Natural killer cell (primary cell): ENCODE results near the gene RAB27B. TPM values are rescaled to one million over a fixed set of nuclear protein-coding genes. Genes with fewer than 3 reads are reported as not detected.

Source experiments
- ATAC-seq, 3 donors: fragments of 150-1000 bp in 2 of 3; fragments of 200-7000 bp in 1 of 3; cut with Tn5 transposase; 1 replicate in 1 of 3; 2 replicates in 2 of 3; pipeline ENCODE4 v1.10.0; 2021; ENCODE audit warnings: mild to moderate bottlenecking in 2 of 3, moderate library complexity in 2 of 3
- DNase-seq, 2 donors: peaks; one replicate each; pipeline versions ENCODE4 v3.0.0 to v3.0.0-alpha.2; 2013 to 2021; ENCODE audit warnings: mixed read lengths in 1 of 2
- H3K27ac ChIP-seq: one replicate; pipeline ENCODE4 v1.5.1; 2013; ENCODE audit warnings: mild to moderate bottlenecking, low read length
- H3K27me3 ChIP-seq: one replicate; pipeline ENCODE4 v1.6.1; 2013; ENCODE audit warnings: low read length; ENCODE audit not compliant: control insufficient read depth, insufficient read depth
- H3K36me3 ChIP-seq: one replicate; pipeline ENCODE4 v1.6.1; 2013; ENCODE audit warnings: low read length; ENCODE audit not compliant: control insufficient read depth, insufficient read depth
- H3K4me1 ChIP-seq: one replicate; pipeline ENCODE4 v1.6.1; 2013; ENCODE audit warnings: low read length; ENCODE audit not compliant: control insufficient read depth, insufficient read depth
- H3K4me3 ChIP-seq: one replicate; pipeline ENCODE4 v1.5.1; 2013; ENCODE audit warnings: low read length
- H3K9me3 ChIP-seq: one replicate; pipeline ENCODE4 v1.6.1; 2013; ENCODE audit warnings: low read length; ENCODE audit not compliant: control insufficient read depth, insufficient read depth
- H3K27ac Mint-ChIP-seq, 2 donors: one replicate each; pipeline ENCODE4 v1.8.0; 2022; ENCODE audit warnings: mild to moderate bottlenecking in 2 of 2, mixed read lengths in 2 of 2, moderate library complexity in 1 of 2
- H3K27me3 Mint-ChIP-seq, 2 donors: one replicate each; pipeline ENCODE4 v1.8.0; 2022; ENCODE audit warnings: low read depth in 2 of 2, mixed read lengths in 2 of 2
- H3K36me3 Mint-ChIP-seq: one replicate; pipeline ENCODE4 v1.8.0; 2022; ENCODE audit warnings: mixed read lengths
- H3K4me1 Mint-ChIP-seq, 2 donors: one replicate each; pipeline ENCODE4 v1.8.0; 2022; ENCODE audit warnings: mixed read lengths in 2 of 2
- H3K4me3 Mint-ChIP-seq: one replicate; pipeline ENCODE4 v1.8.0; 2022; ENCODE audit warnings: mild to moderate bottlenecking, moderate library complexity, mixed read lengths
- H3K9me3 Mint-ChIP-seq, 2 donors: one replicate each; pipeline ENCODE4 v1.8.0; 2022; ENCODE audit warnings: mixed read lengths in 2 of 2
- CTCF ChIP-seq: fragments of 200-600 bp; IDR thresholded peaks from one replicate; pipeline ENCODE4 v1.8.0; 2022; ENCODE audit warnings: antibody characterized with exemption
- WGBS: methylation state at CpG from one replicate; pipeline ENCODE4 v1.1.7; 2013; ENCODE audit warnings: missing lambda C conversion rate; ENCODE audit not compliant: insufficient coverage; 5-methylcytosine and 5-hydroxymethylcytosine counted together
- intact Hi-C: fragments of 100-400 bp; cut with micrococcal nuclease; formaldehyde crosslinking; loops from one replicate; pipeline ENCODE4 v1.14.2; 2022
- total RNA-seq, 4 donors: library from RNA; stranded (reverse); fragments of 120-200 nt in 1 of 4; gene quantifications; one replicate each; pipeline versions ENCODE4 v1.2.3 to v1.2.4, GENCODE V29; 2013 to 2022

The RAB27B gene
- total RNA-seq, 3 donors from 2014 or later (not counting 1 experiment from before 2014, with no cell fraction given): 23.0 to 25.7 (median 24.0) TPM

GRCh38 chr18:54873884-54874255 lies 45.6 kb downstream of the RAB27B start:
- H3K9me3 ChIP-seq: no peaks in the 10 kb centered on the region
- H3K27me3 ChIP-seq: no peaks in the 10 kb centered on the region
- H3K9me3 Mint-ChIP-seq: no peaks in the 10 kb centered on the region
- ATAC-seq (no peak), DNase-seq (no peak)
- H3K27me3 Mint-ChIP-seq: no peaks in the 10 kb centered on the region
- H3K36me3 ChIP-seq: peaks cover 2% of the 10 kb centered on the region
- H3K4me1 Mint-ChIP-seq: peaks cover 38 to 60% of the 10 kb centered on the region in 2 donors
- 97% methylated on average over 2 of the region's 2 CpGs for WGBS
- no peak overlapping the region for H3K27ac ChIP-seq
- no peak for TF ChIP-seq CTCF
- H3K36me3 Mint-ChIP-seq: no peaks in the 10 kb centered on the region
- H3K4me3 Mint-ChIP-seq: no peak overlapping the region
- H3K4me1 ChIP-seq: no peaks in the 10 kb centered on the region
- no peak overlapping the region for H3K4me3 ChIP-seq
- peak overlapping the region in 1 of 2 donors; percentile 83 for H3K27ac Mint-ChIP-seq
- intact Hi-C loops: no loop called here

- Histone ChIP-seq H3K4me3 (no peak overlapping the region), H3K36me3 (peaks cover 8% of the 10 kb centered on the region), H3K27ac (no peak overlapping the region), H3K9me3 (no peaks in the 10 kb centered on the region), H3K27me3 (no peaks in the 10 kb centered on the region), H3K4me1 (no peaks in the 10 kb centered on the region)
- WGBS: 98% methylated on average over 3 of the region's 3 CpGs
- Mint-ChIP-seq H3K4me1 (peaks cover 43 to 54% of the 10 kb centered on the region in 2 donors), H3K9me3 (no peaks in the 10 kb centered on the region), H3K36me3 (peaks cover 6% of the 10 kb centered on the region), H3K27me3 (no peaks in the 10 kb centered on the region), H3K4me3 (no peak overlapping the region), H3K27ac (no peak overlapping the region)
- no peak for TF ChIP-seq CTCF
- intact Hi-C loops: no loop called here
- ATAC-seq: no peak
- no peak for DNase-seq
Observed at GRCh38 chr18:54875063-54875462, 46.8 kb downstream of the RAB27B start.

GRCh38 chr18:54877076-54877475 lies 48.8 kb downstream of the RAB27B start:
- Mint-ChIP-seq H3K36me3 (peaks cover 10% of the 10 kb centered on the region), H3K27me3 (no peaks in the 10 kb centered on the region), H3K4me1 (peaks cover 39 to 46% of the 10 kb centered on the region in 2 donors), H3K9me3 (no peaks in the 10 kb centered on the region), H3K4me3 (no peak overlapping the region), H3K27ac (no peak overlapping the region)
- TF ChIP-seq CTCF: no peak
- Histone ChIP-seq H3K27ac (no peak overlapping the region), H3K9me3 (no peaks in the 10 kb centered on the region), H3K4me3 (no peak overlapping the region), H3K27me3 (no peaks in the 10 kb centered on the region), H3K36me3 (peaks cover 17% of the 10 kb centered on the region), H3K4me1 (no peaks in the 10 kb centered on the region)
- intact Hi-C loops: no loop called here
- ATAC-seq (no peak), DNase-seq (no peak)
- 100% methylated on average over 1 of the region's 1 CpG for WGBS

- ATAC-seq: no peak
- TF ChIP-seq CTCF: no peak
- H3K4me1 Mint-ChIP-seq: peaks cover 38 to 39% of the 10 kb centered on the region in 2 donors
- H3K27me3 Mint-ChIP-seq: no peaks in the 10 kb centered on the region
- intact Hi-C loops: no loop called here
- H3K4me3 Mint-ChIP-seq: no peak overlapping the region
- no peaks in the 10 kb centered on the region for H3K9me3 Mint-ChIP-seq
- H3K36me3 ChIP-seq: peaks cover 26% of the 10 kb centered on the region
- H3K27me3 ChIP-seq: no peaks in the 10 kb centered on the region
- 80% methylated on average over 1 of the region's 2 CpGs for WGBS
- H3K9me3 ChIP-seq: no peaks in the 10 kb centered on the region
- H3K27ac Mint-ChIP-seq: no peak overlapping the region
- no peak for DNase-seq
- H3K4me1 ChIP-seq: no peaks in the 10 kb centered on the region
- H3K27ac ChIP-seq: no peak overlapping the region
- H3K4me3 ChIP-seq: no peak overlapping the region
- H3K36me3 Mint-ChIP-seq: peaks cover 10% of the 10 kb centered on the region
Observed at GRCh38 chr18:54878159-54878622, 49.9 kb downstream of the RAB27B start.
